GM19240 (cell line): ENCODE results near the gene CEP104.

Experiments
- DNase-seq: peaks from one replicate; pipeline ENCODE4 v3.0.0; 2011; ENCODE audit warnings: low spot score; ENCODE audit not compliant: insufficient read length

The CEP104 gene

DNA sequence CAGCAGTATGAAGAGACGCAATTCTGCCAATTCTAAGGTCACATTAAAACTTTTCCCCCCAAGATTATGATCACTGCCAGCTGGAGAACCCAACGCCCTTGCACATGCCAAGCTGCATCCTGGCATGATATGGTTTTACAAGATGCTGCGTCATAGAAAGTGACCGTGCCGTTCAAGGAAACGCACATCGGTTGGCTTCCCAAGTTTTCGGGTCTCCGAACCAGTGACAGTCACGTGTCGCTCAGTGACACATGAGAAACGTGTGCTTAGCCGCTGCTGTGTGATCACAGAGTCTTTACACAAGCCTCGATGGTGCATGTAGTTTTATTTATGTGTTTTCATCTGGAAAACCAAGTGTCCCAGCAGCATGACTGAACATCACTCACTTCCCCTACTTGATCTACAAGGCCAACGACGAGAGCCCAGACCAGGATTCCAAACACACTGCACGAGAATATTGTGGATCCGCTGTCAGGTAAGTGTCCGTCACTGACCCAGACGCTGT is 77.0 kb downstream of the CEP104 start:
- no peak for DNase-seq

DNA sequence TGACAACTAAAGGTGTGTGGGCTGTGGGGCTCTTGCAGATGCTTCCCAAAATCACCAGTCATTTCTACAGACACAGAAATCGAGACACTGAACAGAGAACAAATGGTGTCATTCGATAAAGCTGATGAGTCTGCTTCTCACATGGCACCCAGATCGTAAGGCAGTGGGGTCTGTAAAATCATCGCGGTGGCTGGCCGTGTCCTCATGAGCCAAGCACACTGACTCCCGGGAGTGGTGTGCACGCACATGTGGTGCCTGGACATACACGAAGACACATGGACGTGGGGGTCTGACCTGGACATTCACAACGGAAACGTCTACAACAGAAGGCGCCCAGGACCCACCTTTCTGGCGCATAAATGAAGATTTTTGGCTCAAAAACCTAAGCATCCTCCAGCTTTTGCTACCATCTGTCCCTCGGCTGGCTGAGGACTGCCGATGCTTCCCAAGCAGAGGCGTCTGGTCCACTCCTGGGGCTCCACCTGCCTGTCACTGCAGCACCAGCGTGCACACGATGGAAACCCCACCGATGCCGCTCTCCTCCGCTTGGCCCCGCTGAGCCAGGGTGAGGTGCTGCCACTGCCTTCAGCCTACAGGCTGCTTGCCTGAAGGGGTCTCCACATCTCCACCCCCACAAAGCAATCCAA is 77.6 kb downstream of the CEP104 start:
- no peak for DNase-seq

DNA sequence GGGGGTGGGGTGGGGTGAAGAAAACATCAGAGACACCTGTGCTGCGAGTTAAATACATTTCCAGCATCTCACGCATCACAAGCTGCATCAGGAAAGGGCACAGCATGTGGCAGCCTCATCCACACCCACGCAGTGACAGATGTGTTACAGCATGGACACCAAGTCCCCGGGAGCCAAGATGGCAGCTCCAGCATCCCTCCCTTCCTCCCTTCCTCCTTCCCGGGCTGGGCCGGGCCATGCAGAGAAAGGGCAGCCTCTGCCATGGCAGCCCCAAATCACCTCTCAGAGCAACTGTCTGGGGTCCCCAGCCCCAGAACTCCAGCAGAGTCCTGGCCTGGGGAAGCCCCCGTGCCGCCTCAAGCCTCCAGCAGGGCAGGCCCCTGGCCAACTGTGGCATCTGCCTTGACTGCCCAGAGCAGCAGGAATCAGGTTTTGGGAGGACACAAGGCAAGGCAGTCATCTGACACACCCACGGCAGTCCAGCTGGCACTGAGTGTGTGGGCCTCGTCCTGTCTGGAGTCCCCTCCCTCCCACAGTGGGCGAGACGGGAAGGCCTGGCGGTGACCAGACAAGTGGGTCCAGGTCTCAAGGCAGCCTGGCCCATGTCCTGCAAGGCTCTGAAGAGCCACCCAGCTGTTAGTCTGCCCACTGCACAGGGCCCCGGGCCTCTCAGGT is 78.3 kb downstream of the CEP104 start:
- no peak for DNase-seq

DNA sequence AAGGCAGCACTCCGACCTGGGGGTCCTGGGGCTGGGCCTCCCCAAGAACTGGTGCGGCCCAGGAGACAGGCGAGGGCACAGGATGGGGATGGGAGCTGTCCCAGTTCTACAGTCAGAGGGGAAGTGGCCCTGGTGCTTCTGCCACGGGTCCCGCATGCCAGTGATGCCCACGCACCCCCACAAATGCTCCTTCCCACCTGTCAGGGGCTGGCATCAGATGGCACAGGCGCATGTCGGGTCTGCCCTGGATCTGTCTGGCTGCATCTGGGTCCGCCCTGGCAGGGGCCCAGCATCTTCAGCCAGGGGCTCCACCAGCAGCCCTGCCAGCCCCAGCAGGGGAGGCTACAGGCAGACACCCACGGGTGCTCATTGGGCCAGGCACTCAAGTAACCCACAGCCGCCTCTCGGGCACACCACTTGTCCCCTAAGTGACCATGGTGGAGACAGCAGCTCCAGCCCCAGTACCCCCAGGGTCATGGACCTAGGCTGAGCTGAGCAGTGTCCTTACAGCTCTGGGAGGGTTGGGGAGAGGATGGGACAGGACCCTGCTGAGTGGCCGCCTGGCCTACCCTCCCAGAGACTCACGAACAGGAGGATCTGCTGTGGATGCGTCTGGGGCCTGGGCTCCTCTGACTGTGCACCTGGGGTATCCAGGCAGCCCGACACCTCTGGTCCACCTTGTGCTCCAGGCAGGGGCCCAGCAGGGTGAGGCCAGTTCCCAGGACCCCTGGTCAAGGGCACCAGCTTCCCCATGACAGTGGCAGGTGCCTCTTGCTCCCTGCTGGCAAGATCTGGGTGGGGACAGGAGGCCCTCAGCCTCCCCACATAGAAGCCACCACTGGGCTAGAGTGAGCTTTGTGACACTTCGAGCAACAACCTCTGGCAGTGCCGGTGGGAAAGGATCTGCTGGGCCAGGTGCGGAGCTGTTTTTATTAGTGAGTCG is 79.1 kb downstream of the CEP104 start:
- DNase-seq, result no peak

DNA sequence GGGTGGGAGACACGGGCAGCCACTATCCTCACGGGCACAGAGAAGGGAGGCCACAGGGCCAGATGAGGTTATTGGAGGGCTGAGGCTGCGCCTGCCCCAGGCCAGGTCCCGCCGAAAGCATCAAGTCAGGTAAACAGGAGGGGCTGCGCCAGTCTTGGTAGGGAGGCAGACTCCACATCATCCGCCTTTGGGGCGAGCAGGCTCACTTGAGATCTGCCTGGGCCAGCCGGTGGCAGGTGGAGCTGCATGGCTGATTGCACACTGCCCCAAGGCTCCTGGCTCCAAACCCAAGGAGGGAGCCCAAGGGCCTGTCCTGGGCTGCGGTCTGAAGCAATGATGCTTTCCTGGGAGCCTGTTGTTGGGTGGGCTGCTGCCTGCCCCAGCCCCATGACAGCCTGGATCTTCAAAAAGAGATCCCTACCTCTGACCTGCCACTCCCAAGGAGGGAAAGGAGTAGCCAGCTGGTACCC is 79.9 kb downstream of the CEP104 start:
- no peak for DNase-seq

DNA sequence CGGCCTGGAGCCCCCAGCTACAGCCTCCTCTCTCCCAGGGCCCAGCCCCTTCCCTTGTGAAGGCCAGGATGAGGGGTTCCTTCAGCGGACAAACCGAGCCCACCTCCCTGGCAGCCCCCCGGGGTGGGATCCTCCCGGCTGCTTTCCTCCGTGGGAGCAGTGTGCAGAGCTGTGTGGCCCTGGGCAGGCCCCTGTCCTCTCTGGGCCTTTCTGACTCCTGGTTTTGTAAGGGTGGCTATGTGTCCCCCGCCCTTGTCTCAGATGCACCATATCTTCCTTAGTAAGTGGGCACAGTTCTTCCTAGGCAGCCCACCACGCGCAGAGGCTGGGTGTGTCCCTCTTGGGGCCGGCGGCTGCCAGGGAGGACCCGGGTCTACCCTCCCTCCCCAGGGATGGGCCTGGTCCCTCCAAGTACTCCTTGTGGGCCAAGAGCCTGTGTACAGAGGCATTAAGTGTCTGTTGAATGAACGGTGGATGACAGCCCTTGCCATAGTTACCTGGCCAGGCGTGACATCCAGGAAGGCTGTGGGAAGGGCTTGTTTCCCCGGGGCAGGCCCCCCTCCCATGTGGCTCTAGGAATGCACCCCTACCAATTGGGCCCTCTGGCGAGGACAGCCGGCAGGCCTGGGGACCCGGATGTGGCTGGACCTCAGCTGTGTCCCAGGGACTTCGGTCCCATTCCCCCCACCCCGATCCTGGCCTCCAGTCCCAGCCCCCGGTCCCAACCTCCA is 80.6 kb downstream of the CEP104 start:
- DNase-seq, result no peak

DNA sequence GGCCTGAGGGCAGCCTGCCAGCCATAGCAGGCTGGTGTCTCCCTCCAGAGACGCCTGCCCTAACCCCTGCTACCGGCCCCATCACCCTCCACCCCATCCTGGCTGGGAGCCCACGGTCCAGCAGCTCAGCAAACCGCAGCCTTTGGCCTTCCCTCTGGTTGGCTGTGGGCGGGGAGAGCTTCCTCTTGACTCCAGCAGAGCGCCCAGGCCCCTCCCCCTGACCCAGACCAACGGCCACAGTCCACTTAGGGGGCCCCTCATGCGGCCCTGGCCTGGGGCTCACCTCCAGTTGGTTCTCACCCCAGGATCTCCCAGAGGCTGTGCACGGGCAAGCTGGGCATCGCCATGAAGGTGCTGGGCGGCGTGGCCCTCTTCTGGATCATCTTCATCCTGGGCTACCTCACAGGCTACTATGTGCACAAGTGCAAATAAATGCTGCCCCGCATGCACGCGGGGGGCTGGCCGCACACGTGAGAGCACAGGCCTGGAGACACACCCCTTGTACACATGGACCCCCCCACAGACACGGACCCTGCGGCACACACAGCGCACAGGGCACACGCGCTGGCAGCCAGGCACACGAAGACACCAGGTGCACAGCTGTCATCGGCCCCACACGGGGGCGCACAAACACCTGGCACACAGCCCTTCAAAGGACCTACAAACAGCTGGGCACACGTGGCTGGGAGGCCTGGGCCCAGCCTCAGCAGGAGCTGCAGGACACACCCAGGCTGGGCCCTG is 81.4 kb downstream of the CEP104 start:
- peak; percentile 79 for DNase-seq

DNA sequence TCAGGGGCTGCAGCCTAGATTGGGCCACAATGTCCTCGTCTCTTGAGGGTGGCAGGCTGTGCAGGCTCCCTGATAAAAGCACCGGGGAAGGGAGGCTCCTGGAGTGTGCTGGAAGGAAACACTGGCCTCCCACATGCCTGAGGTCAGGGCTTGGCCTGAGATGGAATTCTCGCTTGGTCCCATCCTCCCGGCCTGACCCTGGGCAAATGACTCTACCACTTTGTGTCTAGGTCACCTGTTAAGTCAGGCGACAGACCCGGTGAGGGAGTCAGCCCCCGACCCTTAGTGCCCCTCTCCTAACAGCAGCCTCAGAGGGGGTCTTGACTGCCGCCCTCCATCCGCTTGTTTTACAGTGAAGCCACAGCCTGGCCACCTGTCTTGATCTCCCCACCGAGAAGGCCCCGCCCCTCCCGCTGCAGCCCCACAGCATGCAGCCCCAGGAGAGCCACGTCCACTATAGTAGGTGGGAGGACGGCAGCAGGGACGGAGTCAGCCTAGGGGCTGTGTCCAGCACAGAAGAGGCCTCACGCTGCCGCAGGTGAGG is 82.0 kb downstream of the CEP104 start:
- DNase-seq, result no peak

DNA sequence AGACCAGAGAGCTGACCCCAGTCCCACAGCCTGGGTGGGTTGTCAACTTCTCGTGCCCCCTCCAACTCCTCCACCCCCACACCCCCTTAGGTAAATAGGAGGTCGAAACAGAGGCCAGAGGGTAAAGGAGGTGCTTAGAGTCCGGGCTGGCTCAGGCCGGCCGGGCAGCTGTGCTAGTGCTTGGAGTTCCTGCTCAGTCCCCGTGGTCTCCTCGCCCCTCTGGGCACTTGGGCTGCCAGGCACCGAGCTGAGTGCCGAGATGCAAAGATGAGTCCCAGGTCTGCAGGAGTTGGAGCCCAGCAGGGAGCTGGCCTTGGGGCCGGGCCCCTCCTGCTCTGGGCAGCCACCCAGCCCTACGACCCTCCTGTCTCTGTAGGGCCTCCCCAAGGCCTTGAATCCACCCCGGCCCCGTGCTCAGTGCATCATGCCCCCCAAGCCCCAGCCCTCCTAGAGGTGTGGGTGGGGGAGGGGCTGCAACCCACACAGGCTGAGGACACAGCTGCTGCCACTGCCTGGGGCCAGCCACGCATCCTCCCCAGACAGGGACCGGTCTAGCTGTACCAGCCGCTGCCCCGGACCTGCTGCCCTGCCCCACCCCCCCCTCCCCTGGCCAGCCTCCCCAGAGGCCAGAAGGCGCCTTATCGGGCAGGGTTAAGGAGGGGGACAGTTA is 82.6 kb downstream of the CEP104 start:
- DNase-seq, result no peak

DNA sequence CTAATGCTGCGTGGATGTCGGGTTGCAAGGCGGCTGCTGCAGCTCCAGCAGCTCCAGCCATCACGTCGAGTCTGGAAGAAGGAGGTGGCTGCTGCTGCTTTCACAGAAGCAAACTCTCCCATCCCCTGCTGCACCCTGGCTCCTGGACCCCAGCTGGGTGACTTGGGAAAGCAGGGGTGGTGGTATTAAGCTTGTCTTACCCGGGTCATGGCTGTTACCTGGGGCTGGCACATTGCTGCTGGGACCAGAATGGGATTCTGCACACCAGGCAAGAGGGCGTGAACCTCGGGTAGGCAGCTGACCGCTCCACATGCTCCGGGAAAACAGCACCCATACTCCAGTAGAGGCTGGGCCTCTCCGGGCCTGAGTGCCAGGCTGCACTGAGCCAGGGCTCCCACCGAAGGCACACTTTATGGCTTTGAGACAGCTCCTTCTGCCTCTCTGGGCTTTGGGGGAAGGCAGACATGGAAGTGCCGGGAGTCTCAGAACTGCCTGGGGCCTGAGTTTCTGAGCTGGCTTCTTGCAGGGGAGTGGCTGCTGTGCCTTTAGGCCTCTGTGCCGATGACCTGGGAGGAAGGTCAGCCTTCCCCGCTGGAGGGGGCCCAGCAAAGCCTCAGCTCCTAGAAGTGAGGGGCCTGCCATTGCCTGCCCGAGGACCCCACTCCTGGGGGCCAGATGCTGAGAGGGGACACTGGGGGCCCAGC is 83.3 kb downstream of the CEP104 start:
- DNase-seq, result no peak

DNA sequence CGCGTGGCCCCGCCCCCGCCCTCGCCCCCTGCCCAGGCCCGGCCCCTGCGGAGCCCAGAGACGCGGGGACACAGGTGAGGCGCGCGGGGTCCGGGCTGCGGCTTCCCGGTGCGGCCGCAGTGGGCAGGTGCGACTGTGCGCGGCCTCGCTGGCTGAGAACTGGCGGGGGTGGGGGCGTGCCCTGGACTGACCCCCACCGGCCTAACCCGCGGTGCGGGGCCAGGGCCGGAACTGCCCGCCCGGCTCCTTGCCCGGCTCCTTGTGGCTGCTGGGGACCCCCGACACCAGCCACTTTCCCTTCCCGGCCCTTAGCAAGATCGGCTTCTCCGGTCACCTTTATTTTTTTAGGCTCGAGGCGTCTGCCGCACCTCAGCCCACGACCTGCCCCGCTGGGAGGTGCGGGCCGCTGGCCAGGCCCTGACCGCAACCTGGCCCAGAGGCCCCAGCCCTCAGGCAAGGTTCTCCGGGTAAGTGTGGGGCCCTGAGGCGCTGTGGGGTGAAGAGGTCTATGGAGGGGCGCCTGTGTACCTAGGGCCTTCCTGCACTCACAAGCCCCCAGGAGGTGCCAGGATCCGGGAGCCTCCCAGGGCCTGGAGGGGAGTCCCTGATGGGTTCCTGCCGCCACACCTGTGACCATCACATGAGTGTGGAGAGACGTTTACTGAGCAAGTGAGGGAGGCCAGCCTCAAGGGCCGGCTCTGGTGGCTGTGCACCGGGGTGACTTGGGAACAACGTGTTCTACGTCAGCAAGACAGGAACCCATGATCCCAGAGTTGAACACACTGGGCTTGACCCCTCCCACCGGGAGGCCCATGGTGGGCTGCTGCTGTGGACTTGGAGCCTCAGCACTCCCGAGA is 84.1 kb downstream of the CEP104 start, which contains the start of gene SMIM1:
Gene SMIM1, plus strand, starts transcription at position 35 of the 857 bp plus-strand sequence. CDS start 2,625 bp downstream, outside the sequence.
- DNase-seq, result no peak

DNA sequence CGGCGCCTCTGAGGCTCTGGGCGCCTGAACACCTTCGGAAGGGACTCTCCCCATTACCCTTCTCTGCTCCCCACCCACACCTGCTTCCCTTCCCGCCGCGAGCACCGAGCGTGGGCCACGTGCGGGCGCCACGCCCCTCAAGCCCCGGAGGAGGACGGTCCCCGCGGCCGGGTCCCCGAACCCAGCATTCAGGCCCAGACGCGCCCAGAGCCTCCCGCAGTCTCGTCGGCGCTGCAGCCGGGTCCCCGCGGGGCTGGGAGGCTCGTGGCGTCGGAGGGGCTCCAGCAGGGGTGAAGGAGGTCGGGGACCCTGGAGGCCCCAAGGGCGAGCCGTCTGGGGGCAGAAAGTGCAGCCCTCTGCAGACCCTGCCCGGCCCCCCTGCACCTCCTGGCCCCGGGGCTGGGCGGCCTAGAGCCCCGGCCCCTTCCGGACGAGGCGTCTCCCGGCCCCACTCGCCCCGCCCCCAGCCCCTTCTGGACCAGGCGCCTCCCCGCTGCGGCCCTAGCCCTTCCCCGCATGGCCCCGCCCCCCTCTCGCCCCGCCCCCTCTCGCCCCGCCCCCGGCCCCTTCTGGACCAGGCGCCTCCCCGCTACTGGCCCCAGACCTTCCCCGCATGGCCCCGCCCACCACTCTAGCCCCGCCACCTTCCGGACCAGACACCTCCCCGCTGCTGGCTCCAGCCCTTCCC is 84.8 kb downstream of the CEP104 start:
- peak; percentile 97 for DNase-seq

DNA sequence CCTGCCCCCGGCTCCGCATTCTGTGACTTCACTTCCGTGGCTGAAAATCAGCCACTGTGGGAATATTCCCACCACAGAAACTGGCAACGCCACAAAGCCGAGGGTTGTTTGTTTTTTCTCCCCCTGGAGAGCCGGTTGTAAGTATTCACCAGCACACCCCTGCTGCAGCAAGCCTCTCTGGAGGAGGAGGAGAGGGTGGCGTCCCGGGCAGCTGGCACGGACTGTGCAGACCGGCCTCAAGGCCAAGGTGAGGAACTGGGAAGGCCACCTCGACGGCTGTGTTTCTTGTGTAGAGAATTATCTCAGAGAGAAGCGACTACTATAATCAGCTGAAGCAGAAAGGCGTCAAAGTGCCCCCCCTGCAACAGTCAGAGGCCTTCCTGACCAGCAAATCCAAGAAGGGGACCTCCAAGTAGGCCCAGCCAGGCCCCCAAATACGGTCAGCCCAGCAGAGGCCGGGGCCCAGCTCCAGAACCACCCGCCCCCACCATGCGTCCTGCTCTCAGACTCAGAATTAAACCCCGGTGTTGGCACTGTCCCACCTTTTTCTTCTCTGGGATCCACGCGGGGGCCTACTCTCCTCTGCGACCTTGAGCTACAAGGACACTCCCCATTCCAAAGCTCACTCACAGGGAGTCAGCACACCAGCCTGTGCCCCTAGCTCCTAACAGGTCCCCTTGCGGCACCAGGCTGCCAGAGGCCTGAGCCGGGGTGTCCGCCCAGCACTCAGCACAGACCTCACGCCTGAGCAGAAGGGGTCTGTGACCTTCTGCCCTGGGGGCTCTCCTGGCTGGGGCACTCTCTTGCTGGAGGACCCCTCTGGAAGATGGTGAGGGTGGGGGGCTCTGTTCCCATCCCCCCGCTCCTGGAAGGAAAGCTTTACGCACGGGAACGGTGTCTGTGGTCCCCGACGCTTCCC is 85.6 kb downstream of the CEP104 start:
- DNase-seq, result no peak

DNA sequence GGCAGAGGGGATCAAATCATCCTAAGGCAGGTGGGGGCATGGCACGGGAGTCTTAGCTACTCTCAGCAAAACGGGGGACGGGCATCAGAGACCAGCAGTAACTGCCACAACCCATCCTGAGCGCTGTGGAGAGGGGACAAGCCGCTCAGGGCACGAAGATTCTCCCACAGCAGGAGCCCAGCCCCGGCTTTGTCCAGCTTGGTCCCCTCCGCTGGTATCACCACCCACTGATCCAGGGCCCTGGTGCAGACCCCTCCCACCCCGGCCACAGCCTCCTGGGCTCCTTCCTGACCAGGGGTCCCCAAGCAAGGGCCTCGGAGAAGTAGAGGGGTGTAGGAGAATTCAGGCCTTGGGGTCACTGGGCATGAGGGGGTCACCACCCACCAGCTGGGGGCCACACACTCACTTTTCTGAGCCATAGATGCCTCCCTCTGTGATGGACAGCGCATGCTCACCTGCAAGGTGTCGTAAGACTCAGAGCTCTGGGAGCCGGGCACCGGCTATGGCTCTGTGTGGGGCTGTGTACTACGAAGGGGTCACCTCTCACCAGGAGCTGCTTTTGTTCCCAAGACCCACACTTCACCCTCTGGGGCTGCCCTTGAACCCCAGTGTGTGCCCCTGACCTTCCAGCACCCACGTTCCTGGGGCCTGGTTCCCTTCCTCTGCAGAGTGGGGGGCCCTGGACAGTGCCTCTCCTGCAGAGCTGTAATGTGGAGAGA is 86.8 kb downstream of the CEP104 start:
- no peak for DNase-seq

DNA sequence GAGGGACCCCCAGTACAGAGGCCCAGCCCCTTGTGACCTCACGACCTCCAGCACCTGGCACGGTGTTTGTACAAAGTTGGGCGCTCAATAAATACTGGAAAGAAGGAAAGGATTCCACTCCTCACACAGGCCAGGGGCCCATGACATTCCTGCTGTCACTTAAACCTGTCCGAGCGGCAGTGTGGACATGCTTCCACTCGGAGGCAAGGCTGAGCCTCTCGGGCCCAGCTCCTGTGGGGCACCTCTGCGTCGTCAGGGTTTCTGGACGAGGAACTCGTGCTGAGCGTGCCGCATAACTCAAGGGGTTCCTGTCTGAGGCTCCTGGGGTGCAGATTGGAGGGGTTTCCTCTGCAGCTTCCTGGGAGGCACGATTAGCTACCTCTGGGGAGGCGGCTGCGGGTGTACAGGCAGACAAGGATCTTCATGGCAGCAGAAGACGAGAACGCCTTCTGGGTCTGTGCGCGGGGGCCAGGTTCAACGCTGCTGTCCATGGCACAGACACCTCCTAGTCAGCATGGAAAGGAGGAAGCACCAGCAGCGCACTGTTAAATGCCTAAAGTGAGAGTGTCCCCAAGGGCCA is 88.1 kb downstream of the CEP104 start:
- DNase-seq, result no peak
